HFF-Myc (cell line): ENCODE measurements around the gene CDON.

ENCODE experiments used
- DNase-seq: peaks from one replicate; pipeline ENCODE4 v3.0.0-alpha.2; 2011; ENCODE audit warnings: low read depth; ENCODE audit errors: extremely low read depth
- H3K4me3 ChIP-seq: replicated peaks from 2 replicates; pipeline ENCODE4 v1.5.1; 2011; ENCODE audit warnings: low read depth, mild to moderate bottlenecking, control low read depth, low read length
- CTCF ChIP-seq: IDR thresholded peaks from 2 replicates; pipeline ENCODE4 v1.5.1; 2012; ENCODE audit warnings: mild to moderate bottlenecking, low read depth, low read length, control low read depth; ENCODE audit errors: missing control alignments

Gene CDON

DNA sequence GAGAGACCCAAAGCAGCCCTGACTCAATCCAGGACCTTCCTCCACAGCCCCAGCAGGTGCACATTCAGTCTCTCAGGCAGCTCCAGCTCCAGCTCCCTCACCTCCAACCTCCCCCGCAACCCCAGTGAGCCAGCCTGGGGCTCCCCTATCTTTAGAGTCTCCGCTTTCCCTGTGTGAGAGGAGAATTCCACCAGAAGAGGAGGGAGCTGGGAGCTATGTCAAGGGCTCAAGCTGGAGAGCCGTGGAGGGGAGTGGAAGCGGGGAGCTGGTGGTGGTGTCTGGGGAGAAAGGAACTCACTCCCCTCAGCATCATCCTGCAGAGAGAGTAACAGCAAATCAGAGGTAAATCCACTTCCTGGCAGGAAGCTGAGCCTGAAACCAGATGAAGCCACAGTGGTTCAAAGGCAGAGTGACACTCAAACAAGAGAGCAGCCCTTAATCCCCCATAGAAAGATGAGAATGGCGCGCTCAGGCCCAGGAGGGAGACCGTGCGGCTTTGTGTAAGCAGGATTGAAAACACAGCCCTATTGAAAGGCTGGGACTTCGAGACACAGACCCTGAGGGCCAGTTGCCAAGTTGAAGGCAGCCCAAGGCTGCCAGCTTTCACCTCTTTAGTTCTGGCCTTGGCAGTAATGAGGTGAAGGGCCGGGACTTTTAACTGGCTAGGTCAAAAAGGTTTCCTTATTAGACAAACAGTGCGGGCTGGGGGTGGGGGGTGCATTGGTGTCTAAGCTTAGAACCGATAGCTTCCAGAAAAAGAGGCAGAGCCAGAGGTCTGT is 21.4 kb upstream of the CDON start:
- no peak for DNase-seq
- no peak for TF ChIP-seq CTCF
- no peak overlapping the region for H3K4me3 ChIP-seq

GRCh38 chr11:126082251-126083109 is 19.8 kb upstream of the CDON start:
- TF ChIP-seq CTCF, result no peak
- no peak for DNase-seq
- H3K4me3 ChIP-seq, result no peak overlapping the region

GRCh38 chr11:126081915-126082250 is 19.2 kb upstream of the CDON start:
- H3K4me3 ChIP-seq, result no peak overlapping the region
- TF ChIP-seq CTCF, result no peak
- DNase-seq, result no peak

GRCh38 chr11:126080161-126080941 is 17.7 kb upstream of the CDON start:
- H3K4me3 ChIP-seq, result no peak overlapping the region
- DNase-seq, result no peak
- TF ChIP-seq CTCF, result no peak

DNA sequence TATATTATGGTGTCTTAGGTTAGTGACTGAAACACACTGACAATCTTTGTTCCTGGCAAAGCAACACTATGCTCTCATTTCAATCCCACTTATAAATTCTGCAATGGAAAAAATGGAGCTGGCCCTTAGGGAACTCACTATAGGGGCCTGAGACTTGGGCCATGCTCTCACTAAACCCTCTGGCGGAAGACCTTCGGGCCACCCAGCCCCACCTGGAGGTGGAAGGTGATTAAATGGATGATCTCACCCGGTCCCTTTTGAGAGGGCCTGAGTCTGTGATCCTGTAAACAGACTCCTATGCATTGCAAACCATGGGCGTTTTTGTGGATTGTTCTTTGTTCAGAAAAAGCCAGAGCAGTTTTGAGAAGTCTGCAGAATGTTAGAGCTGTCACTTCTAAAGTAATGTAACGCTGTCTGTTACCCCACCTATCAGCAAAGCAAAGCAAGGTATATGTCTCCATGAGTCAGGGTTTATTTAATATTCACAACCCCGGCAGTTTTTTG is 17.0 kb upstream of the CDON start:
- H3K4me3 ChIP-seq, result no peak overlapping the region
- DNase-seq, result no peak
- no peak for TF ChIP-seq CTCF

GRCh38 chr11:126076641-126077040 is 14.0 kb upstream of the CDON start:
- no peak overlapping the region for H3K4me3 ChIP-seq
- TF ChIP-seq CTCF, result no peak
- no peak for DNase-seq
